GM12865 (cell line): ENCODE measurements around the gene GPAT2.
"Not testable (repeated sequence)": the region's sequence is repeated elsewhere in the genome, so short reads cannot be mapped to it uniquely, and the experiment has no call there.

Experiments used
- DNase-seq: peaks from one replicate; pipeline ENCODE4 v3.0.0; 2010; ENCODE audit warnings: low read depth
- H3K4me3 ChIP-seq: 2 replicates; pipeline ENCODE4 v1.5.1; 2011; ENCODE audit warnings: mild to moderate bottlenecking, low read depth, low read length, control low read depth
- CTCF ChIP-seq: IDR thresholded peaks from 2 replicates; pipeline ENCODE4 v1.5.1; 2011; ENCODE audit warnings: low read length, control low read depth, low read depth, inconsistent platforms; ENCODE audit not compliant: insufficient read depth; ENCODE audit errors: missing control alignments

Gene GPAT2

GRCh38 chr2:96034792-96035191 is at the start of gene GPAT2:
TSS of gene GPAT2 (minus strand) at chr2:96034916. CDS start at chr2:96032359, 2,557 bp downstream.
- DNase-seq, H3K4me3 ChIP-seq: not testable (repeated sequence)

- no peak for DNase-seq
- H3K4me3 ChIP-seq, result no peak overlapping the region
- no peak for TF ChIP-seq CTCF
These were observed 49.5 kb upstream of the GPAT2 start for GRCh38 chr2:96083989-96084857.

GRCh38 chr2:96083064-96083939 is 48.6 kb upstream of the GPAT2 start:
- no peak for DNase-seq
- no peak overlapping the region for H3K4me3 ChIP-seq
- no peak for TF ChIP-seq CTCF

- no peak for TF ChIP-seq CTCF
- H3K4me3 ChIP-seq, result no peak overlapping the region
- no peak for DNase-seq
These were observed 47.7 kb upstream of the GPAT2 start for GRCh38 chr2:96082211-96083063.

GRCh38 chr2:96081042-96081441 is 46.3 kb upstream of the GPAT2 start:
- TF ChIP-seq CTCF, result no peak
- no peak for DNase-seq

GRCh38 chr2:96075199-96075771 is 40.6 kb upstream of the GPAT2 start:
- no peak for DNase-seq
- TF ChIP-seq CTCF, result no peak
- no peak overlapping the region for H3K4me3 ChIP-seq

More at GRCh38 chr2:96081042-96081441, 46.3 kb upstream of the GPAT2 start:
- no peak overlapping the region for H3K4me3 ChIP-seq
